ENCODE data around the gene LPCAT2.

LPCAT2 gene

GRCh38 chr16:55508941-55509931 is at the start of gene LPCAT2:
Gene LPCAT2, plus strand, starts transcription at chr16:55509072. Its CDS starts 110 bp downstream, at chr16:55509182.
- DNase-seq (ENCODE audit: low read depth), result no peak

GRCh38 chr16:55462241-55462640 is 46.6 kb upstream of the LPCAT2 start:
- no peak for DNase-seq (ENCODE audit: low read depth)

GRCh38 chr16:55464375-55464774 is 44.5 kb upstream of the LPCAT2 start:
- DNase-seq (ENCODE audit: low read depth), result no peak

GRCh38 chr16:55465077-55465896 is 43.6 kb upstream of the LPCAT2 start:
- DNase-seq (ENCODE audit: low read depth), result no peak

DNA sequence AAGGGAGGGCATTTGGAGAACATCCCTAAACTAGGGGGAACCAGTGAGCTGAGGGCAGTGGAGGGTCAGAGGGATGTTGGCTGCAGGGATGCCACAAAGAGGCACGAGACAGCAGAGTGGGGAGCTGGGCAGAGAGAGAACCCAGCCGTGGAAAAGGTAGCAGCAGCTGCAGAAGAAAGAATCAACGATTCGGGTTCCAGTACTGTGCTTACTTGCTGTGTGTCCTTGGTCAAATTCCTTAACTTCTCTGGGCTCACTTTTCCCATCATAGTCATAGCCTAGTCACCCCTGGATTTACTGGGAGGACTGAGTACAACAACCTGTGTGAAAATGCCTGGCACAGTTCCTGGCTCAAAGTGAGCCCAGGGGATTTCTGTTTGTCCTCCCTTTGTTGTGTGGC is 42.7 kb upstream of the LPCAT2 start:
- no peak for DNase-seq (ENCODE audit: low read depth)

DNA sequence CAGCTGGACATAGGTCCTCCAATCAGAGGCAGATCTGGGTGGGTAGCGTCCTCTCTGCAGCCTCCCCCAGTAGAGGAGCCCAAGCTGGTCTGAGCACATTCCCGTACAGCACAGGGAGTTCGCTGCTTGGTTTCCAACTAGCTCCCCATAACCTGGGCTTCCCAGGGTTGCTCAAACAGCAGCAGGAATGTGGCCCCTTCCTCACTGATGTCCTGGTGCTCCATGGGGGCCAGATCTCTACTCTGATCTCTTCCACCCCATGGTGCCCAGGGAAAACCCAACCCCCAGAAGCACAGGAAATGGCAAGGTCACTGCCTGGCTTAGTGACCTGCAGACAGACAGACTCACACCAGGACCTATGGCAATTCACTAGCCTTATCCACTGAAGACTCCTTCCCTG is 41.0 kb upstream of the LPCAT2 start:
- no peak for DNase-seq (ENCODE audit: low read depth)

- no peak for DNase-seq (ENCODE audit: low read depth)
Measured at GRCh38 chr16:55468352-55468990, 40.4 kb upstream of the LPCAT2 start.

DNA sequence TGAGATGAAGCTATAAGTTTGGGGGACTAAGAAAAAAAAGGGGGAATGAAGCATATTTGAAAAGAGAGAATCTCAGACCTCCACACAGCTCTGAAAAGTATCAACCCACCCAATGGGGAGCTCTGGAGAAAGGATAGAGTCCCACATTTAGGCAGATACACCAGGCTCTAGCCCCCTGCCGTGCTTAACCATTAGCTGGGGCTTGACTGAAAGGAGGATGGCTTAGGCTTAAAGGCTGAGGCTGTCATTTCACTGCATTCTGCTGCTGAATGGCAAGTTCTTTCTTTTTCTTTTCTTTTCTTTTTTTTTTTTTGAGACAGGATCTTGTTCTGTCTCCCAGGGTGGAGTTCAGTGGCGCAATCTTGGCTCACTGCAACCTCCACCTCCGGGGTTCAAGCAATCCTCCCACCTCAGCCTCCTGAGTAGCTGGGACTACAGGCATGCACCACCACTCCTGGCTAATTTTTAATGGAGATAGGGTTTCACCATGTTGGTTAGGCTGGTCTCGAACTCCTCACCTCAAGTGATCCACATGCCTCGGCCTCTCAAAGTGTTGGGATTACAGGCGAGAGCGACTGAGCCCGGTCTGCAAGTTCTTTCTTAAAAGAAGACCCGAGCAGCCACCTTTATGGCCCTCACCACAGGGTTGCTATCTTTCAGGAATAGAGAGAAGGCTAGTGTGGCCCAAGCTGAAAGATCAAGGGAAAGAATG is 38.9 kb upstream of the LPCAT2 start:
- no peak for DNase-seq (ENCODE audit: low read depth)

- no peak for DNase-seq (ENCODE audit: low read depth)
Measured at GRCh38 chr16:55470533-55471371, 38.1 kb upstream of the LPCAT2 start.

- DNase-seq (ENCODE audit: low read depth), result no peak
Measured at GRCh38 chr16:55471448-55472097, 37.3 kb upstream of the LPCAT2 start.

GRCh38 chr16:55473587-55473986 is 35.3 kb upstream of the LPCAT2 start:
- DNase-seq (ENCODE audit: low read depth), result no peak

- no peak for DNase-seq (ENCODE audit: low read depth)
Measured at GRCh38 chr16:55474821-55475220, 34.1 kb upstream of the LPCAT2 start.

GRCh38 chr16:55475919-55476318 is 33.0 kb upstream of the LPCAT2 start:
- no peak for DNase-seq (ENCODE audit: low read depth)

- no peak for DNase-seq (ENCODE audit: low read depth)
Measured at GRCh38 chr16:55476625-55477533, 32.0 kb upstream of the LPCAT2 start.

DNA sequence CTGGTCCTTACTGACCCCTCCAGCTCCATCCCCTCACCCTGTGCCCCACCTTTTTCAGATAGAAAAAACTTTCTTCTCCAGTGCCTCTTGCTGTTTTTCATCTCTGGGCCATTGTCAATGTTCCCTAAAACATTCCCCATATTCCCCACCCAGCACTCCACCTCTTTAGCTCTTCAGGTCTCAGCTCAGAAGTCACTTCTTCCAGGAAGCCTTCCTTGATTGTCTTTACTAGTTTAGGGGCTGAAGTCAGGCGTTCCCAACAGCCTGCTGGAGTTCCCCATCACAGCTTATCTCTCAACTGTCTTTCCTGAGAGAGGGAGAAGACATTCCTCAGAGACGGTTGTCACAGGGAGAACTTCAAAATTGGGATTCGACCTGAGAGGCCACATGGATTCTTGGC is 31.1 kb upstream of the LPCAT2 start:
- DNase-seq (ENCODE audit: low read depth), result no peak

GRCh38 chr16:55478827-55479429 is 29.9 kb upstream of the LPCAT2 start, which contains the start of gene MMP2:
Gene MMP2, plus strand, starts transcription at chr16:55479198. Its CDS starts 282 bp downstream, at chr16:55479480.
- DNase-seq (ENCODE audit: low read depth), result no peak

DNA sequence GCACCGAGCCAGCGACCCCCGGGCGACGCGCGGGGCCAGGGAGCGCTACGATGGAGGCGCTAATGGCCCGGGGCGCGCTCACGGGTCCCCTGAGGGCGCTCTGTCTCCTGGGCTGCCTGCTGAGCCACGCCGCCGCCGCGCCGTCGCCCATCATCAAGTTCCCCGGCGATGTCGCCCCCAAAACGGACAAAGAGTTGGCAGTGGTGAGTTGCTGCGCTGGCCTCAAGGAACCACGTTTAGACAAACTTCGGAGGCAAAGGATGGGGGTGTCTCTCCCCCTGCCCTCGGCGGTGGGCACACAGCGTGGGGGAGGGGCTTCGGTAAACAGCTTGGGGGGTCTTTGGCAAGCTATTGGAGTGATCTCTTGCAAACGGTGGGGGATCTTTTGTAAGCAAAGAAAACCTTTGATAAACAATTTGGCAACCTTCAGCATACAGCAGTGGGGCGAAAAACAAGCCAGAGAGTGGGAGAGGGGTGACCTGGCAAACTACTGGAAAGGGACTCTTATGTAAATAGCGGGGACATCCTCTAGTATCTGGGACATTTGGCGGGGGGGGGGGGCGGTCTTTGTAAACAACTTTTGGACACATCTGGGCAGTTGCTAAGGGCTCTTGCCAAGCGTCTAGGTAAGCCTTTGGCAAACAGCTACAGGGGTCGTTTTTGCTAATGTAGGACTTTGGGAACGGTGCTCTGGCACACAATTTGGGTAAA is 29.3 kb upstream of the LPCAT2 start:
- no peak for DNase-seq (ENCODE audit: low read depth)

DNA sequence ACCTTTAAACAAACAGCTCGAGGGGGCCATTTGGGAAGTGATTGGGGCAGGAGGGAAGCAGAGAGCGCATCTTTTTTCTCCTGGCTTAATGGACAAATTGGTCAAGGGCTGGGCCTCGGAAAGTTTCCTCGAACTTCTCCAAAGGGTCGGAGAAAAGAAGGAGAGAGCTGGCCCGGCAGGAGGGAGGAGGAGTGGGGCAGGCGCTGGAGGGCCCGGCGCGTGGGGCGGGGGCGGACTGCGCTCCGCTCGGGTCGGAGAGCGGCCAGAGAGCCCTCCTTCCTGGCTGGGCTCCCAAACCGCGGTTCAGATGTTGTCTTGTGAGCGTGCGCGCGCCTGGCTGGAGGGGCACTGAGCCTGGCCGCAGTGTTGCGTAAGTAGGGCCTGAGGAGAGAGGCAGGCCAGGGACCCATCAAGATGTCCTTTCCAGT is 28.6 kb upstream of the LPCAT2 start:
- DNase-seq (ENCODE audit: low read depth), result peak; percentile 73
